Measurements from ENCODE around the gene ABCA13.

GRCh38 chr7:48518092-48518491, 346.8 kb downstream of the ABCA13 start:
- TF ChIP-seq EZH2 (IDR thresholded peaks at IDR 0.05) (no peak), POLR2AphosphoS5 (IDR thresholded peaks at IDR 0.05; ENCODE audit: borderline replicate concordance, low read depth, low read length) (no peak), FOXP2 (optimal IDR thresholded peaks at IDR 0.05; ENCODE audit: control extremely low read depth, extremely low read length, insufficient read depth) (no peak)
